ENCODE data around the gene MYOT.
"Not testable (repeated sequence)": the region's sequence is repeated elsewhere in the genome, so short reads cannot be mapped to it uniquely, and the experiment has no call there.

Gene MYOT

DNA sequence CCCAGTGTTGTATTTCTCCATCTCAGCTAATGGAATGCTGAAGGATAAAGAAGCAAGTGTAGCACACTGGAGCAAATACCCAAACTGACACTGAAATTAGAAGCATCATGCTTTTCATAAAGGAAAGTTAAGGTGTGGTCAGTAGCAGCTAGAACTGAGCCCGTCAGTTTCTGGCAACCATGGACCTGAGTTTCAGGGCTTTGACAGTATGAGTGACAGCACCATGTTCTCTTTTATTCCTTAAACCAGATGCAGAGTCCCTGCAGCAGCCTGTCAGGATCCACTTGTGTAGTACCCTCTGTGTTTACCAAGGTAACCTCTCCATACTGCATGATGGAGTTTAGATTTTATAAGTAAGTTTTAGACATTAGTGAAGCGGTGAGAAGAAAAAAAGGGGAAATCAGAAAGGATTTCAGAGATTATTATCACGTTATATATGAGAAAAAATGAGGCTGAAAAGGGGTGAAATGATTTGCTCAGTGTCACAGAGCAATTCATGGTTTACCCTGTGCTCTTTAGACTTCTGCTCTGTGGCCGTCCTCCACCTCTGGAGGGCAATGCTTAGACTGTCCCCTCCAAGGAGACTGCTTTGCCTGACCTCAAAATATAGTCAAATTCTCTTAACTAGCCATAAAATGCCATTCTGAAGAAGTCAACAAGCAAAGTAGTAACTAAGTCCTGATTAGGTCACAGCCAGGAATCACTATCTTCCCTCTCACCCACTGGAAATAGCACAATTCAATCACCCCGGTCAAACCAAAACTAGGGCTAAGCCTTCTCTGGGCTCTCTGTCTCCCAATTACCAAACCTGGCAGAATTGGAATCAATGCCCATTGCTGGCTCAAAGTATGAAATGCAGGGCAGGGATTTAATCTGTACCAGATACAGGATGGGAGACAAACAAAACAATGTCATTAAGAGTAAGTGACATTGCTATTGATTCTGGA lies 10.5 kb upstream of the MYOT start:
- DNase-seq = no peak

DNA sequence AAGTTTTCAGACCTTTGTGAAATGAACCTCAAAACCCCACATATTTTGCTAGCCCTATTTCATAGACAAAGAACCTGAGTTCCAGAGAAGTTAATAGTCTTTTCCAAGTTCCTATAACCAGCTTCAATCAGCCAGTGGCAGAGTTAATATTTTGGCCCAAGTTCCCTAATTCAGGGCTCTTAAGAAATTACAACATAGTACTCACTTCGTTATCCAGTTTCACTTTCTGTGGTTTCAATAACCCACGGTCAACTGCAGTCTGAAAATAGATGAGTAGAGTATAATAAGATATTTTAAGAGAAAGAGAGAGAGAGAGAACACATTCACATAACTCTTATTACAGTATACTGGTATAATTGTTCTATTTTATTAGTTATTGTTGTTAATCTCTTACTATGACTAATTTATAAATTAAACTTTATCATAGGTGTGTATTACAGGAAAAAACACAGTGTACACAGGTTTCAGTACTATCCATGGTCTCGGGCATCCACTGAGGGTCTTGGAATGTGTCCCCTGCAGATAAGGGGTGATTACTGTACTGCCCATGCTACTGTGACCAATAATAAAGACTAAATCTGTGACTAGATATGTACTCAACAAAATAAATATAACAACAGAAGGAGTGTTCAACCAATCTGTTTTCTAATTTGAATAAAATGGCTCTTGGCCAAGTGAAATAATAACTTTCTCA lies 9.3 kb upstream of the MYOT start:
- DNase-seq = no peak

DNA sequence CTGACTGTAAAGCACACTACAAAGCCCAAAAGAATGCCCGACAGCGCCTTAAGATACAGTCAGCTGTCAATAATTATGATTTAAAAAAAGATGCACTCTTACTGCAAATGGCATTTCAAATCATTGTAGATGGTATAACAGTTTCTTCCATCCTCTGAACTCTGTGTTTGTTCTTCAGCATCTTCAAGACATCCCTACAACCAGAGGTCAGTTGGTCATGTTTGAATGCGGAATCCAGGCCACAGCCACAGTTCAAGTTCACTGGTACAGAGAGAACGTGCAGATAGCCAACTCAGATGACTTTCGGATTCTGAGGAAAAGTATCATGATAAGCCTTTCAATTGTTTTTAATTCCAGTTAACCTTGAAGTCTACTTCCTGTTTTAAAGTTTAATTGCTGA lies 8.7 kb upstream of the MYOT start:
- no peak for DNase-seq

DNA sequence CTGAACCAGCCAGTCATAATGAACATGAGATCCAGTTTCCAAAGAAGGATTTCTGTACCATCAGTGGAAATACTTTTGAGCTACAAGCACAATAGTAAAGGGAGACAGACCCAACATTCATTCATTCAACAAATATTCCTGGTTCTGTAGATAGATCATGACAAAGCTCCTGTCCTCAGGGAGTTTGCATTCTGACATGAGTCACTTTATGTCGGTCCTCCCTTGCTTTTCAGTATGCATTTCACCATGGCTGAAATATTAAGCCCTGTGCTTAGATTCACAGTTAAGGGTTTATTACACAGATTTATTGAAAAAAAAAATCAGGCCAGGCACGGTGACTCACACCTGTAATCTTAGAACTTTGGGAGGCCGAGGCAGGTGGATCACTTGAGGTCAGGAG lies 5.4 kb upstream of the MYOT start:
- DNase-seq = no peak

DNA sequence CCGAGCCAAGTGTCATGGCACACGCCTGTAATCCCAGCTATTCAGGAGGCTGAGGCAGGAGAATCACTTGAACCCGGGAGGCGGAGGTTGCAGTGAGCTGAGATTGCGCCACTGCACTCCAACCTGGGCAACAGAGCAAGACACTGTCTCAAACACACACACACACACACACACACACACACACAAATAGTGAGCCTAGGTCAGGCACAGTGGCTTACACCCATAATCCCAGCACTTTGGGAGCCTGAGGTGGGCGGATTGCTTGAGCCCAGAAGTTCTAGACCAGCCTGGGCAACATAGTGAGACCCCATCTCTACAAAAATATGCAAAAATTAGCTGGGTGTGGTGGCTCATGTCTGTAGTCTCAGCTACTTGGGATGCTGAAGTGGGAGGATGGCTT lies 4.0 kb upstream of the MYOT start:
- DNase-seq = not testable (repeated sequence)

DNA sequence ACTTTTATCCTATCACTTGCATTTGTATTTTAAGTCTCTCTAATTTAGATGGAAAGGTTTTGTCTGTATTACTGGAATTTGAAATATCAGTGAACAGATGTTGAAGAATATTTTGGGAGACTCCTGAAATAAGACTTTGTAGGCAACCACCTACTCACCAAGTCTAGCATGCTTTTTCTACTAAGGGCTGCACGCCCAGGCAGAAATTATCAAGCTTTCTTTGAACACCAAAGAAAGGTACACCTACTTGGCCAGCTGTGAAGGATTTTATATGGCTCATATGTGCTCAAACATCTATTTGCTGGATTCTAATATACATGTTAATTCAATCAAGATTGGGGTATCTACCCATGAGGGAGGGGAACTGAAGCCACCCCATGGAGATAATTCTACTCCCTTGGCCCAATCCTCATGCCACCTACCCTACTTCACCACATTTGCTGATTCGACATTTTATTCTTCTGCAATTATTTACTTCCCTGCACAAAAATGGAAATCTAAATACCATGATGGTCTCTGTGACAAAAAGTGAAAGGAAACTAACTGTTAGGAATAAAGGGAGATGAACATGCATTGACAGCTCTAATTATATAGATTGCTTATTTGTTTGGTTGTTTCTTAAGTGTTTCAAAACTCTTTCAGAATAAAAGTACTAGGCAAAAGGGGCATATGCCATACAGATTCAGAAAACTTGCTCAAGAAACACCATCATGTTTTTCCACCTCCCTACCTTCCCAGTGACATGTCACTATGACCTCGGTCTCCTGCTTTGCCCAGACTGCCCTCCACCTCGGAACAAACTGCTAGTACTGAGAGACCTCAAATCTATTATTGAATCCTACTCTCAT lies 895 bp upstream of the MYOT start:
- DNase-seq = no peak

DNA sequence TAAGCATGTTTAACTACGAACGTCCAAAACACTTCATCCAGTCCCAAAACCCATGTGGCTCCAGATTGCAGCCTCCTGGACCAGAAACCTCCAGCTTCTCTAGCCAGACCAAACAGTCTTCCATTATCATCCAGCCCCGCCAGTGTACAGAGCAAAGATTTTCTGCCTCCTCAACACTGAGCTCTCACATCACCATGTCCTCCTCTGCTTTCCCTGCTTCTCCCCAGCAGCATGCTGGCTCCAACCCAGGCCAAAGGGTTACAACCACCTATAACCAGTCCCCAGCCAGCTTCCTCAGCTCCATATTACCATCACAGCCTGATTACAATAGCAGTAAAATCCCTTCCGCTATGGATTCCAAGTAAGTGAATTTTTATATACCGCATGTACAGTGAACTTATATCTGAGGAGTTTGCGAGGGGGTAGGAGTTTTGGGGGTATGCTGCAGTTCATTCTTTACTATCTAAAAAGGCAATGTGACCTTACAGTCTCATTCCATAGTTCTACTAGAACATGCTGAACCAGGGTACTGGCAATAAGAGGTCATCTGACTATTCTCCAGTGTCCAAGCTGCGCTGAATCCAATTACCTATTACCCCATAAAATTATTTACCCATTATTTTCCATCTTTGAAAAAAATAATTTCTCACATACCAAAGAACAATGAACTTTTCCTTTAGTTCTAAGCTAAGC lies 3.1 kb downstream of the MYOT start:
- DNase-seq = no peak

DNA sequence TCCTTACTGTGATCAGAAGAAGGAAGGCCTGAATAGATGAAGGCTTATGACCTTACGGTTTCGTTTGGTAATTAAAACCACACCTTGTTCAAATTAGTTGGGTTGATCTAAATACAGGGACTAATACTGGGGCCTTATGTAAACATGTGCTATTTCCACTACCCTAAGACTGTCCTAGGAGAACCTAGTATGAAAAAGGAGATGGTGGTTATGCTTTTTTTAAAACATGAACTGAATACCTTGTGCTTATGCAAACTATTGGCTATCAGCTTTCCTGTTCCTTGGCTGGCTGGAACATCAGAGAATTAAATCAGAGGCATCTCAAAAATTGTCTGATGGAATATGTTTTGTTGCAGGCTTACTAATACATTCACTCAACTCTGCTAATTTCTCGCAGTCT lies 3.9 kb downstream of the MYOT start:
- no peak for DNase-seq

DNA sequence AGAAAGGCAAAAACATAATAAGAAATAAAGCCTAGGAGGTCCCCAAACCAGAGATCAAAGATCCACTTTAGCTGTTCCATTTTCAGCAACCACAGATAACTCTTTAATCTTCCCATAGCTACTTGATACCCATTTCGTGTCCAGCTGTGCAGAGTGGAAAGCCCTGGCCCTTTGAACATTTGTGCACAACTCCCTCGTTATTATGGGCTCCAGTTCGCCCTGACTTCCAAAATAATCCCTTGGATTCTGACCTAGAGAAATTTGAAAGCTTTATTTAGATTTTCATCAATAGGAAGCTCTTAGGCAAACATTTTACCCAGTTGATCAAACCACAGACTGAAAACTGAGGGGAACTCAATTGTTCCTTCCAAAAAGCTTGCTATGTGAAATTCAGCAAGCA lies 4.8 kb downstream of the MYOT start:
- DNase-seq = no peak

DNA sequence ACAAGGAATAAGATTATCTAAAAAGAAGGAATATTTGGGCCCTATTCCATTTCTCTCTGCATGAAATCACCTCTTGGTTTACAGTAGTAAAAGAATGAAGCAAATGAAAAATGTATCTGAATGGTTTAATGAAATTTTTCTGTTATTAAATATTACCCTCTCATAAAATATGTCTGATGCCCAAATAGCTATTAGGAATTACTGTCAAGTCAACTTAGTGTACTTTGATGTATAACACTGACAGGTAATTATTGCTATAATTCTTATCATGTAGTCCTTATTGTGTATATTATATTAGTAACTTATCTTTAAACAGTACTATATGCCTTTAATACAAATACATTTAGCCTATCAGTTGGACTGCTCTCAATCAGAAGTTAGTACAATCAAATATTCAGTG lies 8.4 kb downstream of the MYOT start:
- no peak for DNase-seq

DNA sequence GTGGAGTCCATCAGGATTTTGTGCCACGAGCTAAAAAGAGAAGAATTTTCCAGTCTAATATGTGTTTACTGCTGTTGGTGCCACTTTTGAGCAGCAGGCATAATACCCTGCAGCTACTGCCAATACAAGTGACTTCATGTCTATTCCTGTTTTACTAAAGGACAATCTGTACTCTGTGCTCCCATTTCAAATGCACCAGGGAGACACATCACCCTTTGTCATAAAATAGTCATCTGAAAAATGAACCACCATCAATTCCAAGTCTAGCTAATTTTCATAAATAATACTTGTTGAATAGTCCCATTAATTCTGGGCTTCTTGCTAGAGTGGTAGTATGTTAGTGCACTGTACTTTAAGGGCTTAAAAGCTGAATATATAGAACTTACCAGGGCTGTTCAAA lies 12.7 kb downstream of the MYOT start:
- no peak for DNase-seq

DNA sequence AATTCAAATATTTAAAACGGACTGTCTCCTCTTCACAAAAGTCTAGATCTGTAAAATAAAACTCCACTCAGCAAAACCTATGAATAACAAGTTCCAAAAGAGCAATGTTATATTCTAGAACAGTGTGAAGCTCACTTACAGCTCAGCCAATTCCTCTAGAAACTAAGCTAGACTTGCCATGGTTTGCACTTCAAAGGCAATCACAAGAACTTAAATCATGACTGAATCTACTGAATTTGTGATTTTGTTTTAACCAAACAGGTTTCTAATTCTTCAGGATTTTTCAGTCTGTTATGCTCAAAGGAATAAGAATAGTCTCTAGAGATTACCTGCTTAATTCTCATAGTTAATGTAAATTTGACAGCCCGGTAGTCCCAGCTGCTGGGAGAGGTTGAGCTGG lies 20.2 kb downstream of the MYOT start:
- no peak for DNase-seq

DNA sequence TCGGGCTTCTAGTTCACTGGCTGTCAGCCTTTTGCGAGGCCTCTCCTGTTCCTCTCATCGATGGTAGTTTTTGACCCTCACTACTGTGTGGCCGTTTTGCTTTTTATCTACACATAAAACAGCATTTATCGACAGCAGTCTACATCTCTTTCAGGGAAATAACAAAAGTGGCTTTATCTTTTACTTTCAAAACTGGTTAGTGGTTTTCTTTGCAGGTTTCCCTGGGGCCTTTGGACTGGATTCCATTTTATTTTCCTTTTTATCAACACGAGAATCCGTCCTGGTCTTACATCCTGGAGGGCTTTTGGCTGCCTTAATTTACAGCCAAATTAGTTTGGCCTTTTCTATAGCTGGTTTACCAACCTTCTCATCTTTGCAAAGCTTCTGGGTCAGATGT lies 20.8 kb downstream of the MYOT start:
- DNase-seq = no peak

DNA sequence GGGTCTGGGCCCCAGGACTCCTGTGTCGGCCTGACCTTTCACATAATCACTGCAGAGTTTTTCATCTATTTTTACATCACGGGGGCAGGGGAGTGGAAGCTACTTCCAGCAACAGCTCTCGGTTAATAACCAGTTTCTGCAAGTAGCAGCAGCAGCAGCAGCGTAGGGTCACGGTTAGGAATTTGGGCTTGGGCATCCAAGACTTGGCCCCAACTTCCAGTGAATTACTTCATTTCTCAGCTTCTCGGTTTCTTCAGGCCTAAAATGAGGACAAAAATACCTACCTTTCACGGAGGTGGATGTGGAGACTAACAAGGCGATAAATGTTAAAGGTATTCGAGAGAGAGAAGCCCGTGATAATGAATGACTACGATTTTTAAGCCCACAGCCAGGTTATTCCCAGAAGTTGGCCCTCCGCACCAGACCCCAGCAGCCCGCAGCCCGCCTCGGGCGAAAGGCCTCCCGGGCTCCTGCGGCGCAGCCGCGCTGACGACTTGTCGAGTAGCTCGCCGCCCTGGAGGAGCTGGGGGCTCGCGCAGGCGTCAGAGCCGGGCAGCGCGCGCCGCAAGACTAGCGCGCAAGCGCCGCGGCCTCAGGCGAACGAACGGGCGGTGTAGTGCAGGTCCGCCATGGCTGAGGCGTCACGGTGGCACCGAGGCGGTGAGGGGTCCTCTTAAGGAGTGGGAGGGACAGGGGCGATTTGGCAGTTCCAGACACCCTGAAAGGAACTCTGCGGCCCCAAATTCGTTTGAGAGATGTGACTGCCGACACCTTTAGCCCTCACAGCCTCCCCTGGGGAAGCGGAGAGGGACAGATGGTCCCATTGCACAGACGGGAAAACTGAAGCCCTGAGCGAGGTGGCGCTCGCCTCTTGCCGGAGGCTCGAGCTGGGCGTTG lies 21.5 kb downstream of the MYOT start, which contains the start of gene PKD2L2:
PKD2L2 (plus strand) TSS at position 595 of the 897 bp plus-strand sequence; CDS start at position 630, 35 bp downstream.
- peak; percentile 94 for DNase-seq

DNA sequence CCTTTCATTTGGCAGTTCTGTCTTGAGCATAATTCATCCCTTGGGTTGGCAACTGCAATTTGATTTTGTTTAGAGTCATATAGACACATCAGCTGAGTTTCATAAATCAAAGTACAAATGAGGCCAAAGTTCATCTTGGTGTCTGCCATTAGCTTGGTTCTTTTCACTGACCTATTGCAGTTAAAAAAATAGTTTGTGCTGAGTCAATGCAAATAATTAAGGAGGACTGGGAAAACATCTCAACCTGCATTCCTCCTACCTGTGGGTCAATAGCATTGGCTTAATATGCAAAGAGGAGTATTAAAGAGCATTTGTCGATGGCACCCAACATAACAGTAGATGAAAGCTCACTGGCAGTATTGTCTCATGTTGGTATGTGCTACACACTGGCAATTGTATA lies 23.2 kb downstream of the MYOT start:
- DNase-seq = no peak

DNA sequence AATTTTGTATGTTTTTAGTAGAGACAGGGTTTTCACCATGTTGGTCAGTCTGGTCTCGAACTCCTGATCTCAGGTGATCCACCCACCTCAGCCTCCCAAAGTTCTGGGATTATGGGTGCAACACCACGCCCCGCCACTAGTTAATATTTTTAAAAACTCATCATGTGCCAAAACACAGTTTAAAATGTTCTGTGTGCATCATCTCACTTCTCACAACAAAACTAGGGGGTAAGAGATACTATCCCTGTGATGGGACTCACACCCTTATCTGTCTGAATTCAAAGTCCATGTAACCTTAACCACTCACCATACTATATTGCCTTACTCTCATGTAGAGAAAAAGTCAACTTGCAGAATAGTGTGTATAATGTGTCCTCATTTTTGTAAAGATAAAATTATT lies 24.2 kb downstream of the MYOT start:
- no peak for DNase-seq

DNA sequence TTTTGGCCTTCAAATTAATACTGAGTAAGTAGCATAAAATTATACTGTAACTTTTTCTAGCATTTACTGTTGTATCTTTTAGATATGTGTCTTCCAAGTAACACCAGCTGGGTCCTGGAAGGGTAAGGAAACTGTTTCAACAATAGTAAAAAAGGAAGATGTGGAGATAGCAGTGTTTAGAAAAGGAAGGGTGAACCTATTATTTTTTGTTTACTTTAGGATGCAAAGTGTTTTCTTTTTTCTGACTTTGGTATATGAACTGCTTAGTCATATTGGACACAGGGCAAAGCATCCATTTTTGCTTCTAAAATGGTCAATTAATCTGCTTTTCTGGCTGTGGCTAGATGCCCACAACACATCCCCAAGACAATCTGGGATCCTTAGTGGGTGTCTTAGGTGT lies 26.9 kb downstream of the MYOT start:
- DNase-seq = no peak

DNA sequence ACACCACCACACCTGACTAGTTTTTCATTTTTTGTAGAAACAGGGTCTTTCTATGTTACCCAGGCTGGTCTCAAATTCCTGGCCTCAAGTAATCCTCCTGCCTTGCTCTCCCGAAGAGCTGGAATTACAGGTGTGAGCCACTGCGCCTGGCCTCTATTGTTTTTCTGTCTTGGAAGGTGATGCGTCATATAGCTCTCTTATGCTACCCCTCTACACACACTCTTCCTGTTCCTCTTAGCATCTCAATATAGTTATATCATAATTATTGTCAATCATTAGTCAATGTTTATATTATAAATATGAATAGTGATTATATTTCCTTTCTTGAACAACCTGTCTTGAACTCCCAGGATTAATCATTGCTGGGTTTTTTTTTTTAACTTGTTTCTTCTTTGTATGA lies 28.9 kb downstream of the MYOT start:
- no peak for DNase-seq

DNA sequence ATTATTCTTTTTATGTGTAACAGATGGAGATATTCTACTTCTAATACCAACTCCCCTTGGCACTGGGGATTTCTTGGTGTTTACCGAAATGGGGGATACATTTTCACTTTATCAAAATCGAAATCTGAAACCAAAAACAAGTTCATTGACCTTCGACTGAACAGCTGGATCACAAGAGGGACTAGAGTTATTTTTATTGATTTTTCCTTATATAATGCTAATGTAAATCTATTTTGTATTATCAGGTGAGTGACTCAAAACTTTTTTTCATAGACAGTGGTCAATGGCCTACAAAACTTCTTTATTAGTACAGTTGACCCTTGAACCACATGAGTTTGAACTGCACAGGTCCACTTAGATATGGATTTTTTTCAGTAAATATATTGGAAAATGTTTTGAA lies 31.8 kb downstream of the MYOT start:
- no peak for DNase-seq

DNA sequence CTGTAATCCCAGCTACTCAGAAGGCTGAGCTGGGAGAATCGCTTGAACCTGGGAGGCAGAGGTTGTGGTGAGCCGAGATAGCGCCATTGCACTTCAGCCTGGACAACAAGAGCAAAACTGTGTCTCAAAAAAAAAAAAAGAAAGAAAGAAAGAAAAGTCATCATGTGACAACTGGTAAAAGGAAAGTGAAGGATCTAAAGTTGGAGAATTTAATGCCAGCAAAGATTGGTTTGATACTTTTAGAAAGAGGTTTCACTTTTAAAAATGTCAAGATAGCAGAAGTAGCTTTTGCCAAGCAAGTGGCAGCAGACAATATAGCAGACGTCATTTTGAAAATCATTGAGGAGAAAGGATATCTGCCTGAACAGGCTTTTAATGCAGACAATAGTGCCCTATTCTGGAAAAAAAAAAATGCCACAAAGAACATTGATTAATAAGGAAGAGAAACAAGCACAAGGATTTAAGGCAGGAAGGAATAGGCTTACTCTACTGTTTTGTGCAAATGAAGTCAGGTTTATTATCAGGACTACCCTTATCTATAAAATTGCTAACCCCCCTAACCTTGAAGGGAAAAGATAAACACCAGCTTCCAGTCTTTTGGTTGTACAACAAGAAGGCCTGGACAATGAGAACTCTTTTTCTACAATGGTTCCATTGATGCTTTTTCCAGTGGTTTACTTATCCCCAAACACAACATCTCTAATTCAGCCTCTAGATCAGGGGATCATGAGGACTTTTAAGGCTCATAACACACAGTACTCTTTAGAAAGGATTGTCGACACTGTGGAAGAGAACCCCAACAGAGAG lies 33.6 kb downstream of the MYOT start:
- no peak for DNase-seq

Measured in activated effector memory CD4-positive, alpha-beta T cell treated with anti-CD3 and anti-CD28 coated beads, Interleukin-2, amount 50 U/mL, for 16 hours (primary cell).